ENCODE data around the gene MEOX1. TPM values are rescaled to one million over a fixed set of nuclear protein-coding genes. Genes with fewer than 3 reads are reported as not detected.

The MEOX1 gene
- total and polyA plus RNA-seq, 9 donors, result 0.22 to 7.7 (median 1.2) TPM; not detected in 1

GRCh38 chr17:43616421-43616820 is 45.3 kb downstream of the MEOX1 start:
- WGBS, 3 donors, result 55 to 71% (median 65%) methylated on average over 2 of the region's 2 CpGs
- TF ChIP-seq CTCF (IDR thresholded peaks at IDR 0.05) (no peak), EP300 (IDR thresholded peaks at IDR 0.05) (no peak), POLR2A (IDR thresholded peaks at IDR 0.05) (no peak)
- H3K4me1 ChIP-seq (ENCODE audit: insufficient read depth), result no peaks in the 10 kb centered on the region
- DNase-seq, result no peak
- H3K27ac ChIP-seq, result no peak overlapping the region
- no peaks in the 10 kb centered on the region for H3K36me3 ChIP-seq
- no peak overlapping the region for H3K4me3 ChIP-seq
- no peaks in the 10 kb centered on the region for H3K9me3 ChIP-seq
- H3K27me3 ChIP-seq, result no peaks in the 10 kb centered on the region
- intact Hi-C loops (cut with DNase I), result no loop called here

GRCh38 chr17:43616029-43616351 is 45.7 kb downstream of the MEOX1 start:
- 92 to 100% (median 100%) methylated on average over 1 of the region's 1 CpG for WGBS, 3 donors
- Histone ChIP-seq H3K27ac (no peak overlapping the region), H3K4me3 (no peak overlapping the region), H3K36me3 (no peaks in the 10 kb centered on the region), H3K27me3 (no peaks in the 10 kb centered on the region), H3K9me3 (no peaks in the 10 kb centered on the region), H3K4me1 (ENCODE audit: insufficient read depth) (no peaks in the 10 kb centered on the region)
- intact Hi-C loops (cut with DNase I), result no loop called here
- no peak for DNase-seq
- TF ChIP-seq POLR2A (IDR thresholded peaks at IDR 0.05) (no peak), CTCF (IDR thresholded peaks at IDR 0.05) (no peak), EP300 (IDR thresholded peaks at IDR 0.05) (no peak)

GRCh38 chr17:43615330-43616028 is 46.2 kb downstream of the MEOX1 start:
- Histone ChIP-seq H3K36me3 (no peaks in the 10 kb centered on the region), H3K4me3 (no peak overlapping the region), H3K27me3 (no peaks in the 10 kb centered on the region), H3K27ac (no peak overlapping the region), H3K4me1 (ENCODE audit: insufficient read depth) (no peaks in the 10 kb centered on the region), H3K9me3 (no peaks in the 10 kb centered on the region)
- DNase-seq, result no peak
- TF ChIP-seq CTCF (IDR thresholded peaks at IDR 0.05) (no peak), EP300 (IDR thresholded peaks at IDR 0.05) (no peak), POLR2A (IDR thresholded peaks at IDR 0.05) (no peak)
- intact Hi-C loops (cut with DNase I), result no loop called here
- 77 to 83% (median 81%) methylated on average over 11 of the region's 11 CpGs for WGBS, 3 donors

GRCh38 chr17:43614561-43614960 is 47.2 kb downstream of the MEOX1 start:
- no peaks in the 10 kb centered on the region for H3K4me1 ChIP-seq (ENCODE audit: insufficient read depth)
- no peak overlapping the region for H3K4me3 ChIP-seq
- intact Hi-C loops (cut with DNase I), result no loop called here
- H3K9me3 ChIP-seq, result no peaks in the 10 kb centered on the region
- H3K27me3 ChIP-seq, result no peaks in the 10 kb centered on the region
- no peak overlapping the region for H3K27ac ChIP-seq
- H3K36me3 ChIP-seq, result no peaks in the 10 kb centered on the region
- no peak for DNase-seq
- TF ChIP-seq CTCF (IDR thresholded peaks at IDR 0.05) (no peak), POLR2A (IDR thresholded peaks at IDR 0.05) (no peak), EP300 (IDR thresholded peaks at IDR 0.05) (no peak)
- 57 to 72% (median 58%) methylated on average over 5 of the region's 5 CpGs for WGBS, 3 donors
